ENCODE results near the gene SEL1L. TPM values are rescaled to one million over a fixed set of nuclear protein-coding genes. Genes with fewer than 3 reads are reported as not detected.
A peak's percentile ranks its signal among the peaks of the same experiment; 100 is the strongest.
"Not testable (repeated sequence)": the region's sequence is repeated elsewhere in the genome, so short reads cannot be mapped to it uniquely, and the experiment has no call there.

The SEL1L gene
- total RNA-seq, 1 experiment from 2014 or later = 12.0 TPM

GRCh38 chr14:81535396-81536164 lies 1.9 kb upstream of the SEL1L start:
- H3K4me3 ChIP-seq = no peak overlapping the region
- no peaks in the 10 kb centered on the region for H3K27me3 ChIP-seq
- H3K36me3 ChIP-seq = no peaks in the 10 kb centered on the region
- no peak for DNase-seq
- H3K9me3 ChIP-seq = no peaks in the 10 kb centered on the region

GRCh38 chr14:81534510-81535074 lies 939 bp upstream of the SEL1L start:
- H3K27me3 ChIP-seq = no peaks in the 10 kb centered on the region

GRCh38 chr14:81533212-81533535 lies 479 bp downstream of the SEL1L start:
- no peaks in the 10 kb centered on the region for H3K27me3 ChIP-seq
- H3K9me3 ChIP-seq = no peaks in the 10 kb centered on the region
- H3K4me3 ChIP-seq = peak overlapping the region; percentile 67
- H3K36me3 ChIP-seq = no peaks in the 10 kb centered on the region
- DNase-seq = no peak

More at GRCh38 chr14:81534510-81535074, 939 bp upstream of the SEL1L start:
- Histone ChIP-seq H3K9me3 (no peaks in the 10 kb centered on the region), H3K4me3 (peak overlapping the region; percentile 22), H3K36me3 (no peaks in the 10 kb centered on the region)
- no peak for DNase-seq

- DNase-seq = no peak
- Histone ChIP-seq H3K36me3 (peaks cover 3% of the 10 kb centered on the region; the same call in 1 of the 2 replicates), H3K9me3 (no peaks in the 10 kb centered on the region), H3K27me3 (no peaks in the 10 kb centered on the region), H3K4me3 (no peak overlapping the region)
Measured at GRCh38 chr14:81529391-81529790, 4.3 kb downstream of the SEL1L start.

GRCh38 chr14:81525129-81525528 lies 8.5 kb downstream of the SEL1L start:
- H3K36me3 ChIP-seq = peaks cover 3% of the 10 kb centered on the region; the same call in 1 of the 2 replicates
- no peak for DNase-seq
- H3K27me3 ChIP-seq = no peaks in the 10 kb centered on the region
- no peaks in the 10 kb centered on the region for H3K9me3 ChIP-seq
- no peak overlapping the region for H3K4me3 ChIP-seq

GRCh38 chr14:81523616-81524015 lies 10.0 kb downstream of the SEL1L start:
- Histone ChIP-seq H3K27me3 (no peaks in the 10 kb centered on the region), H3K36me3 (peaks cover 3% of the 10 kb centered on the region; the same call in 1 of the 2 replicates), H3K4me3 (no peak overlapping the region), H3K9me3 (no peaks in the 10 kb centered on the region)
- DNase-seq = no peak

- no peak for DNase-seq
- Histone ChIP-seq H3K4me3 (no peak overlapping the region), H3K9me3 (no peaks in the 10 kb centered on the region), H3K27me3 (no peaks in the 10 kb centered on the region), H3K36me3 (peaks cover 3% of the 10 kb centered on the region; the same call in 1 of the 2 replicates)
Measured at GRCh38 chr14:81523016-81523415, 10.6 kb downstream of the SEL1L start.

- no peak for DNase-seq
- peaks cover 3% of the 10 kb centered on the region; the same call in 1 of the 2 replicates for H3K36me3 ChIP-seq
- no peak overlapping the region for H3K4me3 ChIP-seq
- no peaks in the 10 kb centered on the region for H3K9me3 ChIP-seq
- no peaks in the 10 kb centered on the region for H3K27me3 ChIP-seq
Measured at GRCh38 chr14:81521356-81521755, 12.3 kb downstream of the SEL1L start.

GRCh38 chr14:81519200-81520011 lies 14.2 kb downstream of the SEL1L start:
- H3K36me3 ChIP-seq = no peaks in the 10 kb centered on the region; the same call in 1 of the 2 replicates
- no peaks in the 10 kb centered on the region for H3K9me3 ChIP-seq
- no peak overlapping the region for H3K4me3 ChIP-seq
- H3K27me3 ChIP-seq = no peaks in the 10 kb centered on the region
- DNase-seq = no peak

- no peak for DNase-seq
Measured at GRCh38 chr14:81517798-81518398, 15.8 kb downstream of the SEL1L start.

GRCh38 chr14:81516986-81517797 lies 16.5 kb downstream of the SEL1L start:
- DNase-seq = no peak
- no peak overlapping the region for H3K4me3 ChIP-seq
- no peaks in the 10 kb centered on the region for H3K36me3 ChIP-seq
- no peaks in the 10 kb centered on the region for H3K27me3 ChIP-seq
- no peaks in the 10 kb centered on the region for H3K9me3 ChIP-seq

More at GRCh38 chr14:81517798-81518398, 15.8 kb downstream of the SEL1L start:
- Histone ChIP-seq H3K9me3 (no peaks in the 10 kb centered on the region), H3K27me3 (no peaks in the 10 kb centered on the region), H3K4me3 (no peak overlapping the region), H3K36me3 (no peaks in the 10 kb centered on the region)

- DNase-seq, H3K36me3 ChIP-seq, H3K9me3 ChIP-seq, H3K27me3 ChIP-seq, H3K4me3 ChIP-seq: not testable (repeated sequence)
Measured at GRCh38 chr14:81515927-81516326, 17.7 kb downstream of the SEL1L start.

GRCh38 chr14:81512826-81513225 lies 20.8 kb downstream of the SEL1L start:
- H3K36me3 ChIP-seq, H3K4me3 ChIP-seq, H3K27me3 ChIP-seq, H3K9me3 ChIP-seq, DNase-seq: not testable (repeated sequence)

- Histone ChIP-seq H3K27me3 (no peaks in the 10 kb centered on the region), H3K4me3 (no peak overlapping the region), H3K9me3 (no peaks in the 10 kb centered on the region), H3K36me3 (no peaks in the 10 kb centered on the region)
- no peak for DNase-seq
Measured at GRCh38 chr14:81511111-81511904, 22.3 kb downstream of the SEL1L start.

GRCh38 chr14:81509838-81510452 lies 23.7 kb downstream of the SEL1L start:
- H3K9me3 ChIP-seq = no peaks in the 10 kb centered on the region
- no peaks in the 10 kb centered on the region for H3K36me3 ChIP-seq
- H3K27me3 ChIP-seq = no peaks in the 10 kb centered on the region
- no peak for DNase-seq
- H3K4me3 ChIP-seq = no peak overlapping the region
